AG08396 (cell line): ENCODE data around the gene KRTCAP3.
"Not testable (repeated sequence)": the region's sequence is repeated elsewhere in the genome, so short reads cannot be mapped to it uniquely, and the experiment has no call there.

Source experiments
- DNase-seq: peaks from one replicate; pipeline ENCODE4 v3.0.0; 2012; ENCODE audit warnings: low spot score, mixed read lengths

The KRTCAP3 gene, protein sequence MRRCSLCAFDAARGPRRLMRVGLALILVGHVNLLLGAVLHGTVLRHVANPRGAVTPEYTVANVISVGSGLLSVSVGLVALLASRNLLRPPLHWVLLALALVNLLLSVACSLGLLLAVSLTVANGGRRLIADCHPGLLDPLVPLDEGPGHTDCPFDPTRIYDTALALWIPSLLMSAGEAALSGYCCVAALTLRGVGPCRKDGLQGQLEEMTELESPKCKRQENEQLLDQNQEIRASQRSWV

GRCh38 chr2:27441958-27442919, at the start of gene KRTCAP3:
TSS of gene KRTCAP3 (plus strand) at chr2:27442381. CDS start at chr2:27442413, 32 bp downstream.
- DNase-seq: no peak

- DNase-seq: no peak
Observed at GRCh38 chr2:27393225-27393624, 49.0 kb upstream of the KRTCAP3 start.

DNA sequence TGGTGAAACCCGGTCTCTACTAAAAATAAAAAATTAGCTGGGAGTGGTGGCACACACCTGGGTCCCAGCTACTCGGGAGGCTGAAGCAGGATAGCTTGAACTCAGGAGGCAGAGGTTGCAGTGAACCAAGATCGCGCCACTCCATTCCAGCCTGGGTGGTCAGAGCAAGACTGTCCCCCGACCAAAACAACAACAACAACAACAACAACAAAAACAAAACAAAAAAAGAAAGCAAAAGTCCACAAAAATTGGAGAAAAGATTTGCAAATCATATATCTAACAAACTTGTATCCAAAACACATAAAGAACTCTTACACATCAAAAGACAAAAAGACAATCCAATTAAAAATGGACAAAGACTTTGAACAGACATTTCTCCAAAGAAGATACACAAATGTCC, 43.2 kb upstream of the KRTCAP3 start:
- DNase-seq: no peak

GRCh38 chr2:27400348-27401135, 41.6 kb upstream of the KRTCAP3 start:
- DNase-seq: no peak

GRCh38 chr2:27407798-27408491, 34.2 kb upstream of the KRTCAP3 start:
- peak; percentile 46 for DNase-seq

DNA sequence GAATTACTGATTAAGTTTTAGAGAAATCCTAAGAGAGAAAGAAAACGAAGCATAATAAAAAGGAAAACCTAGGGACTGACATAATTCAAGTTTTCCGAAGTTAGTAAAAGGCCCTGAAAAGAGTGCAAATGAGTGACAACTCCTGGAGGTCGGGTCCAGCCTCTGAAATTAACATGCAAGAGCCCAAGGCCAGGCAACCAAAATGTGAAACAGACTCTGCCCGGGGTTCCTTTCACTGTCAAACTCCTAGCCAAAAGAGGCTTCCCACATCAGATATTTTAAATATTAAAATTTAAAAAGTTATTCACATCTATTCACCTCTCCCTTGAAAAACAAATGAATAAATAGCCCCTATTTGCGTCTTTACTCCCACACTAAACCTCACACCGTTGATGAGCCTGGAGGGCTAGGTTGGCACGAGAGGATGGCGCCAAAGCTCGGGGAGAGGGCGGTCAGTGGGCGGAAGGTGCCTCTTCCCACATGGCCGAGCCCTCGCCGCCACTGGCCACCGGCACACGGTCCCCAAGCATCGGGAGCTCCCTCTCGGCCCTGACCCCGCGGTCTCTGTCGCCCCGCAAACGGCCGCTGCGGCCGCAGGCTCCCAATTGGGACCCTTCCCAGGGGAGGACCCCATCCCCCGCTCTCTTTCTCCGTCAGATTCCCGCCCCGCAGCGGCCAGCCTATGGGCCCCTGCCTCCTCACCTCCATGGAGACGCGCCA, 33.4 kb upstream of the KRTCAP3 start:
- peak; percentile 61 for DNase-seq

DNA sequence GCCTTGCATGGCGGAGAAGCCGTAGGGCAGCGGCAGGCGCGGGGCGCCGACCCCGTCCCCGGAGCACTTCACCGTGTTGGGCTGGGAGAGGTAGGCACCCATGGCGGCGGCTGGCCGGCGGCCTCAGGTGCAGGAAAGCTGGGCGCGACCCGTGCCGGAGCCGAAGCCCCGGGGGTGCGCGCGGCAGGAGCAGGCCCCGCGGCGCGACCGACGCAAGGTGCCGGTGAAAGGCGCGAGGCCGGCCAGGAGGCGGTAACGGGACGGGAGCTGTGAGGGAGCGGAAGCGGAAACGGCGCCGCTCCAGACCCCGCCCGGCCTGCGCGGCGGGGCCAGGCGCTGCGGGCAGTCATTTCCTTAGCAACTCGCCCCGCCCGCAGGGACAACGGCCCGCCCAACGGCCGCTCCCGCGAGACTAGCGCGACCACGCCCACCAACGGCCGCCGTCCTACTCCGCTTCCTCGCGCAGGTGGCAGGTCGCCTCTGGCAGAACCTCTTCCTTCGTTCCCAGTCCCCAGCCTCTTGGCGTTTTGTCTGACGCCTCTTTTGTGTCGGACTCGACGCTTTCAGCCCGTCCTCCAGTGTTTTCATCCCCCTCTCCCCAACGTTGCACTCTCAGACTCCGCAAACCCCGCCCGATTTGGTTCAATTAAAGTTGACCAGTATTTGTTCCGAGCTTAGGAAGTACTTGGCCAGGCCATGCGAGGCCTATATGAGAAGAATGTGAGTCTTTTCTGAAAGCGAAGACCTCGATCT, 32.7 kb upstream of the KRTCAP3 start, which contains the start of gene PPM1G:
Gene PPM1G, minus strand, starts transcription at position 271 of the 753 bp plus-strand sequence. Its CDS starts 169 bp downstream, at position 102.
- DNase-seq: peak; percentile 98

GRCh38 chr2:27412419-27413152, 29.6 kb upstream of the KRTCAP3 start:
- DNase-seq: no peak

DNA sequence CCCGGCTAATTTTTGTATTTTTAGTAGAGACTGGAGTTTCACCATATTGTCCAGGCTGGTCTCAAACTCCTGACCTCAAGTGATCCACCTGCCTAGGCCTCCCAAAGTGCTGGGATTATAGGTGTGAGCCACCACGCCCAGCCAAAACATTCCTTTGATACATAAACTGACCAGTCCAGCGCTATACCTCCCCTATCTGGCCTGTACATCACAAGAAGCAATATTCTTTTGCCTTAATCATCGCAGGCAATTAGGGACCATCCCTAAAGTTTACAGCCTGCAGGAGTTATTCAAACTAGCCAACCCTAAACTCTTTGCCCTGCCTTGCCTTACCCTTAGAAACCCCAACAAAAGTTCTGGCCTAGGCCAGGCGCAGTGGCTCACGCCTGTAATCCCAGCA, 26.0 kb upstream of the KRTCAP3 start:
- DNase-seq: no peak

- no peak for DNase-seq
Observed at GRCh38 chr2:27420996-27421395, 21.2 kb upstream of the KRTCAP3 start.

GRCh38 chr2:27421660-27422250, 20.4 kb upstream of the KRTCAP3 start:
- no peak for DNase-seq

DNA sequence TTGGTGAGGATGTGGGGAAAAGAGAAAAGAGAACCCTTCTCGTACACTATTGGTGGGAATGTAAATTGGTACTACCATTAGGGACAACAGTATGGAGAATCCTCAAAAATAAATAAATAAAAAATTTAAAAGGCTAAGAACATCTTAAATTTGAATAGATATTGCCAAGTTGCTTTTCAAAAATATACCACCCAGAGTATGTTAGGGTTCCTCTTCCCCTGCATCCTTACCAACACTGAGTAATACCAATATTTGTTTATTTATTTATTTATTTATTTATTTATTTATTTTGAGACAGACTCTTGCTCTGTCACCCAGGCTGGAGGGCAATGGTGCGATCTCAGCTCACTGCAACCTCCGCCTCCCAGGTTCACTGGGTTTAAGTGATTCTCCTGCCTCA, 19.2 kb upstream of the KRTCAP3 start:
- no peak for DNase-seq

DNA sequence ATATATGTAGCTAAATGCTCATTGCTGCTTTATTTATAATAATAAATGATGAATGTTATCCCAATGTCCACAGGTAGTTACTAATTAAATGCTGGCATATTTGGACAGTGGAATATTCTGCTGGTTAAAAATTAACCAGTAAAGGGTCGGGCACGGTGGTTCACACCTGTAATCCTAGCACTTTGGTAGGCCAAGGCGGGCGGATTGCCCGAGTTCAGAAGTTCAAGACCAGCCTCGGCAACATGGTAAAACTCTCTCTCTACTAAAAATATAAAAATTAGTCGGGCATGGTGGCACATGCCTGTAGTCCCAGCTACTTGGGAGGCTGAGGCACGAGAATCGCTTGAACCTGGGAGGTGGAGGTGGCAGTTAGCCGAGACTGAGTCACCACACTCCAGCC, 17.1 kb upstream of the KRTCAP3 start:
- not testable (repeated sequence) for DNase-seq

- DNase-seq: no peak
Observed at GRCh38 chr2:27427863-27428212, 14.3 kb upstream of the KRTCAP3 start.

DNA sequence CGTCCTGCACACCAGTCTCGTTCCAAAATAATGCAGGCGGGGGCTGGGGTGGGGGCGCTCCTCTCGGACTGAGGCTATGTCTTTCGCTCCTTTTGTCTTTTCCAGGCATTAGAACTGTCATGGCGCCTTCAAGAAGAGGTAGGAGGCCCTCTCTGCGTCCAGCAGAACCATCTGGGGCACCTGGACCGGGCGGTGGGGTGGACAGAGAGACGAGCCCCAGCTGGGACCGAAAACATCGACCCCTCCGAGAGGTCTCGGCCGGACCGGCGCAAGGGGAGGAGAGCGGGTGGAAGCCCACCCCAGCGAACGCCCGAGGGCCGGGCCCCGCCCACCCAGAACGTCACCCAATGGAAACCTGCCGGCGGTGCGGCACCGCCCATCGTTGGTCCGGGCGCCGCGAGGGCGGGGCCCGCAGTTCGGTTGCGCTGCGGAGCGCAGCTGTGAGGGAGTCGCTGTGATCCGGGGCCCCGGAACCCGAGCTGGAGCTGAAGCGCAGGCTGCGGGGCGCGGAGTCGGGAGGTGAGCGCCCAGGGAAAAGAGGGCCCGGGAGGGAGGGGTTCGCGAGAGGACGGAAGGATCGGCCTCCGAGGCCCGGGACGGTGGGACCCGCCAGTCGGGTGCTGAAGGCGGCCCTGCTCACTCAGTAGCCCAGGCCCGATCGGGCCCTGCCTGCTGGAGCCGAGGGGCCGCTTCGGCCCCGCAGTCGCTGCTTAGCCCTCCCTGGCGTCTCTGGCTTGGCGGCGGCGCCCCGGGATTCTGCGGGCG, 13.8 kb upstream of the KRTCAP3 start, which contains the start of gene NRBP1:
Gene NRBP1, plus strand, starts transcription at position 419 of the 765 bp plus-strand sequence. CDS start 4,643 bp downstream, outside the sequence.
- DNase-seq: peak; percentile 94

DNA sequence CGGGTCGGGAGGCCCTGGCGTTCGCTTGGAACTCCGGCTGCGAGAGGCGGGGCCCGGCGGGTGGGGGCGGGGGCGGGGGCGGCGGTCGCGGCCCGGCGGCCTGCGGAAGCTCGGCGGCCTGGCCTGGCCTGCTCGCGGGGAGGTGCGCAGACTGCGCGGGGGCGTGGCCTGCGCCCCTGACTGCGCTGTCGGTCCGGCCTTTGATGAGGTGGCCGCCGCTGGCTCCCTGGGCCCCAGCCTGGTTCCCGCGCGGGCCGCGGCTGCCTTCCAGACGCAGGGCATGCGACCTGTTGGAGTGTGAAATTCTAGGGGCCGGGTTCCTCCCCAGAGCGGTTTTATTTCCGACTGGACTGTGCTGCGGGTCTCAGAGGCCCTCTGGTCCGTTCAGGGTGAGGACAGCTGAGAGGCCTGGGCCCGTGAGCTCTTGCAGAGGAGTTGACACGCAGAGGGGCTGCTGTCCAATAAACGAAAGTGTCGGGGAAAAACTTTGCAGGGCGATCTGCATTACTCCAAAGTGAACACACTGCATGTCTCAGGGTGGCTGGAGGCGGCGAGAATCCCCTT, 13.1 kb upstream of the KRTCAP3 start:
- DNase-seq: peak; percentile 95

DNA sequence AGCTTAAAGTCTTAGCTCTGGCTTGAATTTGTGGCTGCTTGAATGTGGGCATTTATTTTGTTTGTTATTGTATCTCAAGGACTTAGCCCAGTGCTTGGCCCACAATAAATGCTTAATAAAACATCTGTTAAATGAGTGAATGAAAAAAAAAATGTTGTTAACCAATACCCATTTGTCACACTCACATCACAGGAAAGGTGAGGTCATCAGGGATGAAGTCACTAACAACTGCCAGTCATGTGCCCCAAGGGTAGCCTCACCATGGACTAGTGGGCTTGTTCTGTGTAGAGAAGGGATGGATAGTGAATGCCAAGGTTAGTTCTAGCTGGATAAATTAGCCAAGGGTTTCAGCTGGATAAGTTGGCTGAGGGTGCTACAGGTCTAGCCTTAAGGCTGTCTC, 10.8 kb upstream of the KRTCAP3 start:
- DNase-seq: peak; percentile 54

- DNase-seq: no peak
Observed at GRCh38 chr2:27435628-27436027, 6.6 kb upstream of the KRTCAP3 start.
